GM12878 (cell line): ENCODE data around the gene ACSL1.

Experiments used
- CTCF ChIP-seq, 3 experiments: IDR thresholded peaks in 2 of 3; conservative IDR thresholded peaks in 1 of 3; 2 replicates each; pipeline ENCODE4 v1.5.1; 2011; ENCODE audit warnings: low read depth in 3 of 3, low read length in 3 of 3, mild to moderate bottlenecking in 3 of 3, control low read depth in 2 of 3, moderate library complexity in 2 of 3, inconsistent platforms in 1 of 3, mixed read lengths in 1 of 3; ENCODE audit not compliant: control insufficient read depth in 2 of 3, insufficient read depth in 1 of 3; ENCODE audit errors: extremely low read depth in 1 of 3
- E2F8 ChIP-seq: fragments of 450-650 bp; IDR thresholded peaks from 2 replicates; pipeline ENCODE4 v1.6.1; 2018; ENCODE audit warnings: mild to moderate bottlenecking, low read depth, moderate library complexity; ENCODE audit not compliant: partially characterized antibody
- ELK1 ChIP-seq: IDR thresholded peaks from 2 replicates; pipeline ENCODE4 v1.6.1; 2012; ENCODE audit warnings: low read depth, low read length, improper control_type of control experiment
- ETV6 ChIP-seq, 2 experiments: fragments of 450-650 bp in 1 of 2; IDR thresholded peaks in 1 of 2; conservative IDR thresholded peaks in 1 of 2; 2 replicates each; pipeline ENCODE4 v1.6.1; 2014; ENCODE audit warnings: antibody characterized with exemption in 1 of 2, borderline replicate concordance in 1 of 2, low read depth in 1 of 2, mild to moderate bottlenecking in 1 of 2, moderate library complexity in 1 of 2
- HSF1 ChIP-seq: fragments of 150-350 bp; IDR thresholded peaks from 2 replicates; pipeline ENCODE4 v1.6.1; 2014; ENCODE audit warnings: mild to moderate bottlenecking, low read depth, low read length
- MTA3 ChIP-seq: IDR thresholded peaks from 2 replicates; pipeline ENCODE4 v1.6.1; 2012; ENCODE audit warnings: low read length, inconsistent platforms, borderline replicate concordance
- NBN ChIP-seq: fragments of 450-650 bp; IDR thresholded peaks from 2 replicates; pipeline ENCODE4 v1.6.1; 2016
- NR2C2 ChIP-seq: IDR thresholded peaks from 2 replicates; pipeline ENCODE4 v1.6.1; 2011; ENCODE audit warnings: borderline replicate concordance, low read depth; ENCODE audit not compliant: control insufficient read depth, insufficient read length
- POLR2A ChIP-seq: IDR thresholded peaks from 2 replicates; pipeline ENCODE4 v1.6.1; 2011; ENCODE audit warnings: low read depth, mild to moderate bottlenecking, low read length
- POLR2AphosphoS5 ChIP-seq: IDR thresholded peaks from 2 replicates; pipeline ENCODE4 v1.6.1; 2011; ENCODE audit warnings: mild to moderate bottlenecking, low read length, inconsistent platforms
- RAD21 ChIP-seq: IDR thresholded peaks from 2 replicates; pipeline ENCODE4 v1.6.1; 2011; ENCODE audit warnings: mild to moderate bottlenecking, low read depth, low read length, moderate library complexity; ENCODE audit not compliant: insufficient read depth
- RELA ChIP-seq: fragments of 450-650 bp; IDR thresholded peaks from 2 replicates; pipeline ENCODE4 v1.8.0; 2014; ENCODE audit warnings: borderline replicate concordance; ENCODE audit not compliant: partially characterized antibody
- TCF7 ChIP-seq: IDR thresholded peaks from 2 replicates; pipeline ENCODE4 v1.6.1; 2014; ENCODE audit warnings: antibody characterized with exemption, borderline replicate concordance
- ZNF687 ChIP-seq: fragments of 450-650 bp; IDR thresholded peaks from 2 replicates; pipeline ENCODE4 v1.6.1; 2017; ENCODE audit warnings: mild to moderate bottlenecking, moderate library complexity

GRCh38 chr4:184734758-184735157 is 91.0 kb downstream of the ACSL1 start:
- TF ChIP-seq ELK1 (no peak), POLR2AphosphoS5 (no peak), CTCF (IDR thresholded peaks at IDR 0.05 in 2 of 3, conservative IDR thresholded peaks at IDR 0.05 in 1 of 3; ENCODE audit: control insufficient read depth in 2 of 3, extremely low read depth in 1 of 3, insufficient read depth in 1 of 3, low read depth in 3 of 3, low read length in 3 of 3) (no peak), HSF1 (no peak), TCF7 (no peak), ZNF687 (no peak), RELA (no peak), RAD21 (no peak), NBN (no peak), MTA3 (no peak), E2F8 (no peak), ETV6 (conservative IDR thresholded peaks at IDR 0.05 in 1 of 2, IDR thresholded peaks at IDR 0.05 in 1 of 2; ENCODE audit: borderline replicate concordance in 1 of 2, low read depth in 1 of 2) (no peak), NR2C2 (no peak), POLR2A (no peak)
